HL-60/S4 (cell line): Measurements from ENCODE around the gene LTB.

ENCODE experiments used
- in situ Hi-C: fragments of 300-500 bp; cut with MboI; formaldehyde crosslinking; loops from 2 replicates; pipeline ENCODE4 v1.14.3; 2022; ENCODE audit warnings: low sequenced_read_pairs

Gene LTB

DNA sequence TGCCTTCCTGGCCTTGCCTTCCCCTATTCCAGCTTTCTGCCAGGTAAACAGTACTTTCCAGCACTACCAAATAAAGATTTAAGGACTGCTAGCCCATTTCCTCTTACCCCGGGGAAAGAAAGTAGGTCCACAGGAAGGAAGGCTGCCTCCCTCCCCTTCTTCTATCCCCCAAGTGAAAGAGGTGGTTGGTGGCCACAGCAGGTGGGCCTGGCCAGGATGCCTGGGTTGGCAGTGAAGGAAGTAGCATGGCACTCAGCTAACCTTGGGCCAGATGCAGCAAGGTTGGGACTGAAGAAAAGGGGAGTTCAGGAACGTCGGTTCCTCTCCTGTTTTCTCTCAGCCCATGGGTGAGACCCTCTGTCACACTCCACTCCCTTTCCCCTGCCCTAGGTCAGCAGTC, 25.9 kb downstream of the LTB start:
- in situ Hi-C loops, result no loop called here

DNA sequence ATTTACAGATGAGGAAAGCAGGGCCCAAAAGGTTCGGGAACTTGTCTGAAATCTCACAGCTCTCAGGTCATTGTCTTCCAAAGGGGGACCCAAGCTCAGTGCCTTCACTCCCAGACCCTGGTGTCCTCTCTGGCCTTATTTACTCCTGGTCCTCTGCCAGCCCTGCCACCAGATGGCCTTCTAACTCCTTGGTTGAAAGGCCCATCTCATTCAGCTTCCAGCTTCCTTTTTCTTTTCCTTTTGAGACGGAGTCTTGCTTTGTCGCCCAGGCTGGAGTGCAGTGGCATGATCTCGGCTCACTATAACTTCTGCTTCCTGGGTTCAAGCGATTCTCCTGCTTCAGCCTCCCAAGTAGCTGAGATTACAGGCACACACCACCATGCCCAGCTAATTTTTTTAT, 30.9 kb downstream of the LTB start:
- in situ Hi-C loops, result loop anchor here (5.0 kb wide), 1 partner anchor 46 kb away; no protein-coding TSS in a partner anchor

DNA sequence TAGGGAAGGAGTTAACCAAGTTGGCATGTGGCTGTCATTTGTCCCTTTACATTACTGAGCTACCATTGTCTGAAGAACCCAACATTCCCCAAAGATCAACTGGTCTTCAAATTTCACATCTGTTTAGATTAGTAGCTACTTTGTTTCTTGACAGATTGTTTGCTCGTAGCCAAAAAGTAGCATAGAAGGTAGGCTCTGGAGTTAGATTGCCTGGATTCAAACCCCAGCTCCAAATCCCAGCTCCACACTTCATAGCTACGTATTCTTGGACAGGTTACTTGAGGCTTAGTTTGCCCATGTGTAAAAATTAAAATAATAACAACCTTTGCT, 33.7 kb downstream of the LTB start:
- in situ Hi-C loops, result no loop called here

DNA sequence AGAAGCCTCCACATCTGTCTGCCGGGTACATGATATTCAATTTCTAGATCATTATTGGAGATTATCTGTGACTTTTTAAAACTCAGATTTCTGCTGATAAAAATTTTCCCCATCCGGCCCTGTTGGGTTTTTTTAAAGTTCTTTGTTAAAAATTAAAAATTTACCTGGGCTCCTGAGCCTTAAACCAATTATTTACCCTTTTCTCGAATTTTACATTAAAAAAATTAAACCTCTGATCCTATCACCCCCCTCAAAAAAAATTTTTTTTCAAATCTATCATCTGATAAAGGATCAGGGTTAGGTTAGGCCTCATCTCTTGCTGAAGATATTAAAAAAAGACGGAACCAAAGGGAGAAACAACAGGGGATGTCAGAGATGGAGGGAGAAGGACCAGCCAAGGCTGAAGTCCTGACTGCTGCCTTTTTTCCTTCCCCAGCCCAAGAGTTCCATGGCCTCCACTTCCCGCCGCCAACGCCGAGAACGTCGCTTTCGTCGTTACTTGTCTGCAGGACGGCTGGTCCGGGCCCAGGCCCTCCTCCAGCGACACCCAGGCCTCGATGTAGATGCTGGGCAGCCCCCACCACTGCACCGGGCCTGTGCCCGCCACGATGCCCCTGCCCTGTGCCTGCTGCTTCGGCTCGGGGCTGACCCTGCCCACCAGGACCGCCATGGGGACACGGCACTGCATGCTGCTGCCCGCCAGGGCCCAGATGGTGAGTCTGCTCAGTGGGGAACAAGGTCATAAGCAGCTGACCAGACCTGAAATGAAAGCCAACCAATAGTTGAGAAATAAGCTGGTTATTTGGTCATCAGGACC, 34.3 kb downstream of the LTB start:
- in situ Hi-C loops, result no loop called here

DNA sequence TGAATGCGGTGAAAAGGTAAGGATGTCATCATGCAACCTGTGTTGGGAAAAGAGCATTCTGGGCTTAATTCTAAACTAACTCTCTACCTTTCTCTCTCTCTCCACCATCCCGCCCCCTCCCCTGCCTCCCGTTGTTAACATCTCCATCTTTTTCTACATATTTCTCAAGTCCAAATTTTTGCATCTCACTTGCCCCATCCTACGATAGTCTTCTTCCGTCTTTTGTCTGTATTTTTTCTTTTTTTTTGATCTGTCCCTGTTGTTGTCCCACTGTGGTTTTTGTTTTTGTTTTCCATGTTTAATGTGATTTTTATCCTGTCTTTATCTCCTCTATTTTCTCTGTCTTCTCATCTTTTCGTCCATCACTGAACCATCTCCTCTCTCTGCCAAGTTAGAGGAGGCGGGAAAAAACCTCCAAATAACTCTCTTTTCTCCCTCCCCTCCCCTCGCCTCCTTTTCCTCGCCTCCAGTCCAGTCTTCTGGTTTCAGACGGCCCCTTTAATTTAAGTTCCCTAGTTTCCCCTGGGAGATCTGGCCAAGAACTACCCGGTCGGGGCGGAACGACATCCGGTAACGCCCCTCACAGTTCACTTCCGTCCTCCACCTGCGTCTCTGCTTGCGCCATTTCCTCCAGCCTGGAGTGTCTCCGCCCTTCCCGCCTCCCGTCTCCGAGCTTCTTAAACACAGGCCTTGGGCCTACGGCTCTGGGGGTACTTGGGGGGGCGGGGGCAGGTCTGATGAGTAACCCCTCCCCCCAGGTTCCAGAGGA, 35.1 kb downstream of the LTB start, which contains the start of gene NFKBIL1:
Gene NFKBIL1, plus strand, starts transcription at position 651 of the 769 bp plus-strand sequence. Its CDS starts 87 bp downstream, at position 738.
- in situ Hi-C loops, result no loop called here

DNA sequence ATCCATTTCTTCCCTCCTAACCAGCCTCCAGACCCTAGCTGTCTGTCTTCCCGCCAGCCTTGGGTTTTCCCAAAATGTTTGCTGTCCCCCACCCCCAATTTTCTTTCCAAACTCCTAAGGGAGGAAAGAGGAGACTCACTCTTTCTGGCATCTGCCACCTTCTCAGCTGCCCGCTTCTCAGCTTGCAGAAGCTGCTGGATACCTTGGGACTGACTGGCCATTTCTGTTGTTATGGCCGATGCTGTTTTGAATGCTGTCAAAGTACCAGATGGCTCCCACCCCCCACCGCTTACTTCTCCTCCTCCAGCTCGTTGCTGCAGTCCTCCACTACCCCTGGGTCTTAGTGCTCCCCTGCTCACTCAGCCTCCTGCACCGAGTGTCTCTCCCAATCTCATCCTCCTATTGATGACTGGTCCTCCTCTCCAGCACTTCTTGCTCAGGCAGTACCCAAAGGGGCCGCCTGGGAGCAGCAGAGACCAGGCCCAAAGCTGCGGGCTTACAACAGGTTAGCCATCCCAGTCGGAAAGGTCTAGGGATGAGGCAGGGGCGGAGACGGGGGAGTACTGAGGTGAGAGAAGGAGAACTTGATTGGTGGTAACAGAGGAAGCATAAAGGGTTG, 35.8 kb downstream of the LTB start, which contains the start of gene ATP6V1G2:
Gene ATP6V1G2, minus strand, starts transcription at position 270 of the 619 bp plus-strand sequence. Its CDS starts 49 bp downstream, at position 221.
- in situ Hi-C loops, result no loop called here

DNA sequence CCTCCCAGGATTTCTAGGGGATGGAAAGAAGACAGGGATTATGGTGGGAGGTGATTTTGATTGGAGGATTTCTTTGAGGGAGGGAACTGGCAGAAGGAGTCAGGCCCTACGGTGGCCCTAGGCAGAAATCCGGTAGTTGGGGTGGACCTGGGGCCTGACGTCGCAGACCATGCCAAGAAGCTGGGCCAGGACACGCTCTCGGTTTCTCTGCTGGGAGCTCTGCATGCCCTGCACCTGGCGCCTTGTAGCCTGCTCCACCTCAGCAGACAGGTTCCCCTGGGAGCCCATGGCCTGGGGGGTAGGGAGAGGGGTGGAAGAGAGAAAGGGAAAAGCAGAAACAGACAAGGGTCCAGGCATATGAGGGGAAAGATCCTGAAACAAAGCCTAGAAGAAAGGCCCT, 36.9 kb downstream of the LTB start:
- in situ Hi-C loops, result no loop called here

DNA sequence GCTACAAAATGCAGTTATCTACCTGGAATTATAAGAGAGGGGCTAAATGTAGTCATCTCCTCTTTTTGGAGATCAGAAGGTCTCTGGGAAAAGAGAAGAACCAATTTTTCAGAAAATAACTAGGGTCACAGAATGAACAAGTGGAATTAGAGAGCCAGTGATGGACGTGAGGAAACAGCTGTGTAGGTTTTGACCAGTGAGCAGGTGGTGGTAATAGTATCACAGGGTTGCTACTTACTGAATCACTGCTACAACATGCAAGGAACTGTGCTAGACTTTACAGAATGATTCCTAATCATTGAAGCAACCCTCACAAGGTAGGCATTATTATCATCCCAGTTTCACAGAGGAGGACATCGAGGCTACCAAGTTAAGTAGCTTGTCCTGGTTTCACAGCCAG, 37.5 kb downstream of the LTB start:
- in situ Hi-C loops, result no loop called here

DNA sequence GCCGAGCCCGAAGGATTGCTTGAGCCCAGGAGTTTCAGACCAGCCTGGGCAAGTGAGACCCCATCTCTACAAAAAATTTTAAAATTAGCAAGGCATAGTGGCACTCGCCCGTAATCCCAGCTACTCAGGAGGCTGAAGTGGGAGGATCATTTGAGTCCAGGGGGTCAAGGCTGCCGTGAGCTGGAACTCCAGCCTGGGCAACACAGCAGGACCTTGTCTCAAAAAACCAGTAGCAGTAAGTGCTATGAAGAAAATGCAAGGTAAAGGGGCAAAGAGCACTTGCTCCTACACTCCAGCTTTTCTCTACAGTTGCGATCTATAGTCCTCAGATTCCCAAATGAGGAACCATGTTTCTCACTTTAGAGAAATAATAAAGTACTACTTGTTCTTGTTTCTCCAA, 38.6 kb downstream of the LTB start:
- in situ Hi-C loops, result no loop called here

DNA sequence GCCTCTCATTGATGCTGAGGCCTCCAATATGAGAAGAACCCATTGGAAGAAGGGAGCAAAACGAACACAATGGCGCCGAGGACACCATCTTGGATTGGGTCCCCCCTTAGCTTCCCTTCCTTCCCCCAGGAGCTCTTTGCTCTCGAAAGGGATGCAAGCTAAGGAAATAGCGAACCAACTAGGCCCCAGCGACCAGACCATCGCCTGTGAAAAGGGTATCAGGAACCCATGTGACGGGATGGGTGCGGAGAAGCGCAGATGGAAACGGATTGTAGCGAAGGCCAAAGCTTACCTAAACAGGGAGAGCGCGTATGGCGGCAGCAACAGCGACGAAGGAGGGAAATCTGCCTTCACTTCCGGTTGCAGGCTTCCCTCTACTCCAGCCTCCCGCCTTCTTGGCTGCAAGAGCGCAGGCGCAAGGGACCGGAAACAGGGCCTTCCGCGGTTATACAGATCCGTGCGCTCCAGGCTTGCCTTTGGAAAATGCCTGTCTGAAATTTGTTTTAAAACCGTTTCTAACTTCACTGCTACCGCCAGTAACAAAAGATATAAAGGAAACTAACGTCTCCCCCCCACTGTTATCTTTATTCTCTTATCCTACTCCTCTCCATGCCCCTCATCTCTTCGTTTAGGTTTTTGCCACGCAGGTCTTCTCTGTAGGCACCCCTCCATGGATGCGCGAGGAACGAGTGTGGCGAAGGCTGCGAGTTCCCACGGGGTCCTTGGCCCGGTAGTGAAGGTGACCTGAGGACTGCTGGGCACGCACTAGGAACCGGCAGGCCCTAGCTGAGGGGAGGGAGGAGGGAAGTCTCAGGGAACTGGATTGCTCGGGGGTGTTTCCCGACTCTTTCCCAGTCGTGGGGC, 40.3 kb downstream of the LTB start, which contains the start of gene DDX39B:
Gene DDX39B, minus strand, starts transcription at position 346 of the 864 bp plus-strand sequence. CDS start 1,471 bp downstream, outside the sequence.
- in situ Hi-C loops, result no loop called here

DNA sequence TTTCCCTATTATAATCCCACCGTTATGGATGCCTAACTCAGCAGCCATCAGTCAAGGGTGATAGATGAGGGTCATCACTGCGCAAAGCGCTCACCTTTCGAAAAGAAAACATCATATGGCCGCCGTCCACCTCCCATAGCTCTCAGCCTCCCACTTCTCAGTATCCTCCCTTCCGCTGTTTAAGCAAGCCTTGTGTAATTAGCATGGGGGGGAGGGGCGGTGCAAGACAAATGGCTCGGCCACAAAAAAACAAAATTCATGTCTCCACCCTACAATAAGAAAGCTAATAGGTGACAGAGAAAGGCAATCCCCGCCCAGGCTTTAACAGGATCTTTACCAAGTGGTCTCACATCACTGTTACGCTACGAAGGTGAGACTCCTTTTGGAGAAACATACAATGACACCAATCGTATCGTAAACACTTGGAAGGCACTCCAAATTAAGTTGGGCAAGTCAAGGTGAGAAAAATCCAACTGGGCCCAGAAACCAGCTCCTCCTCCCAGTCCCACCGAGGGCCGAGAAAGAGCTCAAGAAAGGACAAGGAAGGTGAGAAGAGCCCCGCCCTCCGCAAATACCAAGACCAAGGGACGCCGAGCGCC, 41.1 kb downstream of the LTB start:
- in situ Hi-C loops, result no loop called here

DNA sequence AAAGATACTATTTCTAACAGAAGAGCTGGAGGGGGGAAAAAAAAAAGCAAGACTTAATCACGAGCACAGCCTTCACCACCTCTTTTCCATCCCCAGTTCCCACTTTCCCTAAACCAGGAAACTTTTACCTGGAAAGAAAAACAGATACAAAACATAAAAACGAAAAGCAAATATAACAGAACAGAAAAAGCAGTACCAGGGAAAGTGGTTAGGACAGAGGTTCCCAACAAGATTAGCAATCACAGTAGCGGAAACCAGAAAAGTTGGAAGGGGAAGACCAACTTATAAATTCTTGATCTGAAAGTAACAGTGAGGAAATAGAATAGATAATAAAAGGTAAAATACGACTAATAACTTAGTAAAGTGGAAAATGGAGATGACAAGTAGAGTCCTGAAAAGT, 41.6 kb downstream of the LTB start:
- in situ Hi-C loops, result no loop called here

DNA sequence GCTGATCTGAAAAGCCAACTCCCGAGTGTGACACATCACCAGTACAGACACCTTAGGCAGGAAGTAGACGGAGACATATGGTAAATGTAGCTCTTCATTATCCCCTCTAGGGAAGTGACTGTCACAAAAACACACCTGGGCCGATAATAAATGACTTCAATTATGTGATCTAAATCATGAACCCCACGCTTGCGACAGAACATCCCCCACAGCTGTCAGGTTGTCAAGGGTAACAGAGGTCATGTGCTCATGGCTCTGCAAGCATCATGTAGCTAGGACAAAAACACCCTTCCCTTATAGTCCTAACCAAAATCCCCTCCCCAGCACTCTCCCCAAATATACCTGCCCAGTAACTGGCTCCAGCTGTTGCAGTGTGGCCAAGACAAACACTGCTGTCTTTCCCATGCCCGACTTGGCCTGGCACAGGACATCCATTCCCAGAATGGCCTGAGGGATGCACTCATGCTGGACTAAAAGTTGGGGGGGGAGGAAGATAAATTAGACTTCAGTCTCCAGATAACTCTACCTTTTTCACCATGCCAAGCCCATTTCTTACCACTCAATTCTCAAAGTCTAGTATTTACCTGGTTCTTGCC, 43.3 kb downstream of the LTB start:
- in situ Hi-C loops, result no loop called here

DNA sequence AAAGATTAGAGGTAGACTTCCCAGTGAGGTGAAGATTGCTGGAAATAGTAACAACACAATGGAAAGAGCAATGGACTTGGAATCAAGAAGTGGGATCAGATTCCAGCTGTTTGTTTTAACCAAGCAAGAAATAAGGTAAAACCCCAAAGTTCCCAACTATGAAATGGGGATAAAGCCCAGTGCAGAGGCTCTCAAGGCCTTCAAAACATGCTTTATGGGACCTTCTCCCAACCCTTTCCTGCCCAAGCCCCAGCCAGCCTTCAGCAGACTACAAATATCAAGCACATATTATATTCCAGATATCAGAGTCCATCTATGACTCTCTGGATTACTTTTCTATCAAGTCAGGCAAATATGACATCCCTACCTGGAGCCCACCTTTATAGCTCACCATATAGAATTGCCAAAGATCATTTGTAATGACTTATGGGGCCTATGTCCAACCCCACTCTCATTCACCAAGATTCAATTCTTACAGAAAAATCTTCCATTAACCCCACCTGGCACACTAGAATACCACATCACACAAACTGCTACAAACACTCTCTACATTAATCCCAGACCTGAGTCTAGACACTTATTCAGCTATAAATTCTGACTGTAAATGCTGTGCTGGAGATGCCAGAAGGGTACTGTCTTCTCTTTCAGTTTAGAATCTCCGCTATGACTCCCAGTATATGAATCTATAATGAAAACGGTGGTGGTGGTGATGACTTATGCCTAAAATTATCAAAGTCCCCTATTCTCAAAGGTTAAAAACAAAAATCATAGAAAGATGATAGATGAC, 46.5 kb downstream of the LTB start:
- in situ Hi-C loops, result no loop called here

DNA sequence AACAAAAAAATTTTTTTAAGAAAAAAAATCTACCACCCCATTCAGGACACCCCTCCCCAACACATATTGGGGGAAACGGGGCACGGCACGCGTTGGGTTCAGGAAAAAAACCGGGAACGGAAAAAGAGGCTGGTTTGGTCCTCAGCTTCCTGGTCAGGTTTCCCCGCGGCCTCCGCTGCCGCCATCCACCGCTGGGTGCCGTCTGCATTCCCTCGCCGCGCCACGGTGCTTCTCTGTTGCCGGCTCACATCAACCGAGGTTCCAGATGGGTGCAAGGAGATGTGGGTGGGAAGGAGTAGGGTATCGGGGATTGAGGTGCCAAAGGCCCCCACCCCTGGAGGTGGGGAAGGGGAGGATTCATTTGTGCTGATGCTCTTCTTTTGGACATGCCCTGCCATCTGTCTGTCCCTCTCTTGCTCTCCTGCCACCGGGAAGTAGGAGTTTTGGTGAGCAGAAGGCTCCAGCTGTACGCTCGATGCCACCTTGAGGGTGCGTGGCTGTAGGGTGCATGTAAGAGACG, 47.6 kb downstream of the LTB start:
- in situ Hi-C loops, result no loop called here

DNA sequence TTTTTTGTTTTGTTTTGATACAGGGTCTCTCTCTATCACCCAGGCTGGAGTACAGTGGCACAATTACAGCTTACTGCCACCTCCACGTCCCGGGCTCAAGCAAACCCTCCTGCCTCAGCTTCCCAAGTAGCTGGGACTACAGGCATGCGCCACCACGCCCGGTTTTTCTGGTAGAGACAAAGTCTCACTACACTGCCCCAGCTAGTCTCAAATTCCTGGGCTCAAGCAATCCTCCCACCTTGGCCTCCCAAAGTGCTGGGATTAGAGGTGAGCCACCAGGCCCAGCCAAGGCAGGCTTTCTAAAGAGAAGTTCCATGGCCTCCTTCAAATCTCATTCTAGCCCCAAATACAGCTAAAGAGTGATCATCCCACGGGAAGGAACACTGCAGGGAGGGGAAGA, 48.2 kb downstream of the LTB start:
- in situ Hi-C loops, result no loop called here

DNA sequence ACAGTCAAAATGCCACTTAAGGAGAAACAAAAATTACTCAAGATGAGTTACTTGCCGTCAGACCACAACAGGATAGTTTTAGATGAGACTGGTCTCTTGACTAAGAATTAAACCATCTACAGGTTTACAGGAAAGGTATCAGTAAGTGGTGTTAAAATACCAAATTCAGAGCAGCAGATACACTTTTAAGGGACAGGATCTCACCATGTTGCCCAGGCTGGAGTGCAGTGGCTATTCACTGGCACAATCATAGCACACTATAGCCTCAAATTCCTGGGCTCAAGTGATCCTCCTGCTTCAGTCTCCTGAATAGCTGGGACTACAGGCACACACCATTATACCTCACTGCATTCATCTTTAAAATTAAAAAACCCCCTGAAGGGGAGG, 48.8 kb downstream of the LTB start:
- in situ Hi-C loops, result no loop called here

DNA sequence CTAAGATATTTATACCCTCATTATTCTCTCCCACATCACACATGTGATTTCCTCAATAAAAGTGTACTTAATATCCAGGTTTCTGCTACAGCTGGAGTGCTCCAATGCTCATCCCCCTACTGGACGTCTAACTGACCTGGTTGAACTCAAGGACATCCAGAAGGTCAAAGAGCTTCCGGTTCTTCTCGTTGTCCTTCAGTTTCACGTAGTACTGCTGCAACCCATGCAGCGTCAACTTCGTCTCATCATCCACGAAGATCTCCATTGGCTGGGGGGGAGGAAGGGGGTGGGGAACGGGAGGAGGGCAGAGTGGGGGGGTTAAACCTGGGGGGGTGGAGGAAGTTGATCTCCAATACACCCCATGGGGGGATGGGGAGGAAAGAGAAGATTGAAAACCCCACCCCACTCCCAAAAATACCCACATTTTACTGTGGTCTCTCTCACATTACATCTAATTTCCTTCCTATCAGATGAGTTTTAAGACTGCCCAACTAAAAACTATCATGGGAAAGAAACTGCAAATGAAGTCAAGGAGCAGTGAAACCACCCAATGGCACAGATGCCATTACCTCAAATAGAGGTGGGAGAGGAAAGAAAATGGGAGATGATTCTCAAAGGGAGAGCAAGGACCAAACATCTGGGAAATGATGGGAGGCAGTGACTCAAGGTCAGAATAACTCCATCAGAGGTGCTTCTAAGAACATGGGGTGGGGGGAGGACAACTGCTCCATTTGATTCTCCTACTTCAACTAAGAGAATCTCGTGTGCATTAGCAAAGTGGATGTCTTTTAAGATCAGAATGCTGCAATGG, 49.4 kb downstream of the LTB start:
- in situ Hi-C loops, result no loop called here
